Bronchial epithelial cell (primary cell): Measurements from ENCODE around the gene TRIM69. TPM values are rescaled to one million over a fixed set of nuclear protein-coding genes. Genes with fewer than 3 reads are reported as not detected.

ENCODE experiments used
- DNase-seq: peaks from one replicate; pipeline ENCODE4 v3.0.0-alpha.2; 2010; ENCODE audit warnings: low read depth
- FAIRE-seq: peaks from 2 replicates; lab custom pipeline; 2011; peaks lifted over from hg19 to GRCh38; lab: Jason Lieb, UNC
- H3K27me3 ChIP-seq: 2 replicates; pipeline ENCODE4 v1.5.1; 2011; ENCODE audit warnings: low read length; ENCODE audit not compliant: control insufficient read depth, insufficient read depth
- H3K36me3 ChIP-seq: 2 replicates; pipeline ENCODE4 v1.5.1; 2011; ENCODE audit warnings: low read length; ENCODE audit not compliant: control insufficient read depth, insufficient read depth
- H3K4me3 ChIP-seq: 2 replicates; pipeline ENCODE4 v1.5.1; 2011; ENCODE audit warnings: mild to moderate bottlenecking, low read depth, low read length, control low read depth
- CTCF ChIP-seq: IDR thresholded peaks from 2 replicates; pipeline ENCODE4 v1.5.1; 2011; ENCODE audit warnings: mild to moderate bottlenecking, moderate library complexity, low read length, control low read depth, inconsistent platforms; ENCODE audit not compliant: insufficient read depth, severe bottlenecking
- total RNA-seq: library from RNA; depleted of rRNA; stranded (reverse); fragments of >200 nt; gene quantifications from 2 replicates; pipeline ENCODE4 v1.2.1, GENCODE V29; 2014

TRIM69 gene
- total RNA-seq, 1 donor from 2014 or later: 7.1 TPM

- H3K27me3 ChIP-seq: no peaks in the 10 kb centered on the region
- no peak for FAIRE-seq
- DNase-seq: no peak
- TF ChIP-seq CTCF: no peak
- H3K4me3 ChIP-seq: no peak overlapping the region
- no peaks in the 10 kb centered on the region for H3K36me3 ChIP-seq
Measured at GRCh38 chr15:44790215-44790614, 53.9 kb downstream of the TRIM69 start.

GRCh38 chr15:44790656-44791055, 54.3 kb downstream of the TRIM69 start:
- DNase-seq (no peak), FAIRE-seq (no peak)
- Histone ChIP-seq H3K27me3 (no peaks in the 10 kb centered on the region), H3K36me3 (no peaks in the 10 kb centered on the region), H3K4me3 (no peak overlapping the region)
- TF ChIP-seq CTCF: no peak

GRCh38 chr15:44792715-44793114, 56.4 kb downstream of the TRIM69 start:
- FAIRE-seq: peak; percentile 43
- TF ChIP-seq CTCF: no peak

GRCh38 chr15:44794072-44794471, 57.7 kb downstream of the TRIM69 start:
- DNase-seq (no peak), FAIRE-seq (no peak)
- H3K36me3 ChIP-seq: no peaks in the 10 kb centered on the region
- H3K27me3 ChIP-seq: no peaks in the 10 kb centered on the region
- no peak overlapping the region for H3K4me3 ChIP-seq
- no peak for TF ChIP-seq CTCF

More at GRCh38 chr15:44792715-44793114, 56.4 kb downstream of the TRIM69 start:
- H3K4me3 ChIP-seq: no peak overlapping the region
- DNase-seq: no peak
- H3K27me3 ChIP-seq: no peaks in the 10 kb centered on the region
- no peaks in the 10 kb centered on the region for H3K36me3 ChIP-seq

- no peak for TF ChIP-seq CTCF
- Histone ChIP-seq H3K4me3 (no peak overlapping the region), H3K36me3 (no peaks in the 10 kb centered on the region), H3K27me3 (no peaks in the 10 kb centered on the region)
- no peak for DNase-seq
- no peak for FAIRE-seq
Measured at GRCh38 chr15:44796508-44796907, 60.2 kb downstream of the TRIM69 start.

- FAIRE-seq: no peak
Measured at GRCh38 chr15:44798826-44799225, 62.5 kb downstream of the TRIM69 start.

More at GRCh38 chr15:44798826-44799225, 62.5 kb downstream of the TRIM69 start:
- Histone ChIP-seq H3K4me3 (no peak overlapping the region), H3K27me3 (no peaks in the 10 kb centered on the region), H3K36me3 (no peaks in the 10 kb centered on the region)
- DNase-seq: no peak
- TF ChIP-seq CTCF: peak; percentile 26
